ENCODE measurements around the gene DLK2.
"Not testable (repeated sequence)": the region's sequence is repeated elsewhere in the genome, so short reads cannot be mapped to it uniquely, and the experiment has no call there.

DLK2 gene
- long read RNA-seq, donor 1 = 0 reads
- long read RNA-seq, donor 2, partial matches to known transcripts = 0 of 1 reads
- long read RNA-seq, donor 2, other reads (novel, unspliced or antisense) = 0 of 1 reads
- long read RNA-seq, donor 3, partial matches to known transcripts = 0 of 1 reads
- long read RNA-seq, donor 3, other reads (novel, unspliced or antisense) = 0 of 1 reads
- long read RNA-seq, donor 4 = 0 reads
- long read RNA-seq, donor 5 = 0 reads
- long read RNA-seq, donor 6, partial matches to known transcripts = 0 of 4 reads
- long read RNA-seq, donor 6, other reads (novel, unspliced or antisense) = 0 of 4 reads
- long read RNA-seq, donor 7 = 0 reads
- long read RNA-seq, donor 8 = 0 reads

GRCh38 chr6:43455531-43456428 is at the start of gene DLK2:
Gene DLK2, minus strand, starts transcription at chr6:43455548. Its CDS starts 723 bp downstream, at chr6:43454825.
- peak; percentile 48 for DNase-seq

- no peak for DNase-seq
Measured at GRCh38 chr6:43503443-43503842, 48.1 kb upstream of the DLK2 start.

- no peak for DNase-seq
Measured at GRCh38 chr6:43502666-43503065, 47.3 kb upstream of the DLK2 start.

- no peak for DNase-seq
Measured at GRCh38 chr6:43500921-43501320, 45.6 kb upstream of the DLK2 start.

GRCh38 chr6:43499028-43499815 is 43.9 kb upstream of the DLK2 start:
- no peak for DNase-seq

- not testable (repeated sequence) for DNase-seq
Measured at GRCh38 chr6:43498291-43498690, 42.9 kb upstream of the DLK2 start.

- DNase-seq = no peak
Measured at GRCh38 chr6:43497689-43498088, 42.3 kb upstream of the DLK2 start.

GRCh38 chr6:43497129-43497396 is 41.7 kb upstream of the DLK2 start:
- DNase-seq = no peak

GRCh38 chr6:43496370-43497128 is 41.2 kb upstream of the DLK2 start:
- DNase-seq = no peak

GRCh38 chr6:43495409-43495941 is 40.1 kb upstream of the DLK2 start:
- no peak for DNase-seq

- DNase-seq = no peak
Measured at GRCh38 chr6:43494766-43495165, 39.4 kb upstream of the DLK2 start.

GRCh38 chr6:43494321-43494720 is 39.0 kb upstream of the DLK2 start:
- DNase-seq = no peak

- no peak for DNase-seq
Measured at GRCh38 chr6:43493833-43494232, 38.5 kb upstream of the DLK2 start.

GRCh38 chr6:43493230-43493629 is 37.9 kb upstream of the DLK2 start:
- DNase-seq = no peak

- no peak for DNase-seq
Measured at GRCh38 chr6:43492673-43493072, 37.3 kb upstream of the DLK2 start.

GRCh38 chr6:43491750-43492661 is 36.7 kb upstream of the DLK2 start:
- no peak for DNase-seq

- DNase-seq = no peak
Measured at GRCh38 chr6:43490523-43490939, 35.2 kb upstream of the DLK2 start.

- DNase-seq = no peak
Measured at GRCh38 chr6:43489277-43490072, 34.1 kb upstream of the DLK2 start.

- no peak for DNase-seq
Measured at GRCh38 chr6:43488667-43489276, 33.4 kb upstream of the DLK2 start.
